ENCODE data around the gene TDRD3. TPM values are rescaled to one million over a fixed set of nuclear protein-coding genes. Genes with fewer than 3 reads are reported as not detected.

The TDRD3 gene
- total RNA-seq, 1 donor from 2014 or later: 28.5 TPM

- Mint-ChIP-seq H3K27me3 (no peaks in the 10 kb centered on the region), H3K9me3 (ENCODE audit: low read depth) (peaks cover 3% of the 10 kb centered on the region), H3K27ac (no peak overlapping the region), H3K36me3 (ENCODE audit: insufficient read depth) (no peaks in the 10 kb centered on the region), H3K4me3 (ENCODE audit: low read depth) (no peak overlapping the region), H3K4me1 (ENCODE audit: low read depth) (peaks cover 6% of the 10 kb centered on the region)
- no peak for DNase-seq (ENCODE audit: low spot score, unreplicated experiment)
- TF ChIP-seq, protein P1, sequence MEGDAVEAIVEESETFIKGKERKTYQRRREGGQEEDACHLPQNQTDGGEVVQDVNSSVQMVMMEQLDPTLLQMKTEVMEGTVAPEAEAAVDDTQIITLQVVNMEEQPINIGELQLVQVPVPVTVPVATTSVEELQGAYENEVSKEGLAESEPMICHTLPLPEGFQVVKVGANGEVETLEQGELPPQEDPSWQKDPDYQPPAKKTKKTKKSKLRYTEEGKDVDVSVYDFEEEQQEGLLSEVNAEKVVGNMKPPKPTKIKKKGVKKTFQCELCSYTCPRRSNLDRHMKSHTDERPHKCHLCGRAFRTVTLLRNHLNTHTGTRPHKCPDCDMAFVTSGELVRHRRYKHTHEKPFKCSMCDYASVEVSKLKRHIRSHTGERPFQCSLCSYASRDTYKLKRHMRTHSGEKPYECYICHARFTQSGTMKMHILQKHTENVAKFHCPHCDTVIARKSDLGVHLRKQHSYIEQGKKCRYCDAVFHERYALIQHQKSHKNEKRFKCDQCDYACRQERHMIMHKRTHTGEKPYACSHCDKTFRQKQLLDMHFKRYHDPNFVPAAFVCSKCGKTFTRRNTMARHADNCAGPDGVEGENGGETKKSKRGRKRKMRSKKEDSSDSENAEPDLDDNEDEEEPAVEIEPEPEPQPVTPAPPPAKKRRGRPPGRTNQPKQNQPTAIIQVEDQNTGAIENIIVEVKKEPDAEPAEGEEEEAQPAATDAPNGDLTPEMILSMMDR (IDR thresholded peaks at IDR 0.05; ENCODE audit: unreplicated experiment): no peak
Measured at GRCh38 chr13:60352644-60353043, 44.4 kb upstream of the TDRD3 start.

GRCh38 chr13:60355056-60355455, 42.0 kb upstream of the TDRD3 start:
- Mint-ChIP-seq H3K4me1 (ENCODE audit: low read depth) (no peaks in the 10 kb centered on the region), H3K36me3 (ENCODE audit: insufficient read depth) (no peaks in the 10 kb centered on the region), H3K27ac (no peak overlapping the region), H3K27me3 (no peaks in the 10 kb centered on the region), H3K4me3 (ENCODE audit: low read depth) (no peak overlapping the region), H3K9me3 (ENCODE audit: low read depth) (peaks cover 3% of the 10 kb centered on the region)
- TF ChIP-seq, protein P1 (IDR thresholded peaks at IDR 0.05; ENCODE audit: unreplicated experiment): no peak
- DNase-seq (ENCODE audit: low spot score, unreplicated experiment): no peak

- H3K9me3 Mint-ChIP-seq (ENCODE audit: low read depth): peaks cover 3% of the 10 kb centered on the region
- no peak overlapping the region for H3K27ac Mint-ChIP-seq
- no peaks in the 10 kb centered on the region for H3K36me3 Mint-ChIP-seq (ENCODE audit: insufficient read depth)
- H3K4me1 Mint-ChIP-seq (ENCODE audit: low read depth): no peaks in the 10 kb centered on the region
- no peak overlapping the region for H3K4me3 Mint-ChIP-seq (ENCODE audit: low read depth)
- DNase-seq (ENCODE audit: low spot score, unreplicated experiment): no peak
- no peaks in the 10 kb centered on the region for H3K27me3 Mint-ChIP-seq
- TF ChIP-seq, protein P1 (IDR thresholded peaks at IDR 0.05; ENCODE audit: unreplicated experiment): no peak
Measured at GRCh38 chr13:60356970-60357369, 40.0 kb upstream of the TDRD3 start.

DNA sequence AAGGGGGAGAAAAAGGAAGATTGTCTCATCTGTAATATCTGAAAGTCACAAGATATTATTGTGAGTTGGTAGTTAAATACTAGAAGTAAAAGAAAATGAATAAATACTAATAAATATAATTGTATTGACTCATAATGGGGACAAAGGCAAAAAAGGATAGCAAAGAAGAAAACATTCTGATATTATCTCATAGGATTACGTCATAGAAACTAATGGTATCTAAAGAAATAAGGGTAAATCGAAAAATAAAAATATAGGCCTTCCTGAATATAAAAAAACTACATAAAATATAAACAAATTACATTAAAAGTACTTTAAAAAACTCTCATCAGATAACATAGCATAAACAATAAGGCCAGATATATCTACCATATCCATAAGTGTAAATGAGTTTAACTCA, 38.6 kb upstream of the TDRD3 start:
- Mint-ChIP-seq H3K27me3 (no peaks in the 10 kb centered on the region), H3K4me3 (ENCODE audit: low read depth) (no peak overlapping the region), H3K4me1 (ENCODE audit: low read depth) (no peaks in the 10 kb centered on the region), H3K27ac (no peak overlapping the region), H3K9me3 (ENCODE audit: low read depth) (no peaks in the 10 kb centered on the region), H3K36me3 (ENCODE audit: insufficient read depth) (no peaks in the 10 kb centered on the region)
- DNase-seq (ENCODE audit: low spot score, unreplicated experiment): no peak
- TF ChIP-seq, protein P1 (IDR thresholded peaks at IDR 0.05; ENCODE audit: unreplicated experiment): no peak

DNA sequence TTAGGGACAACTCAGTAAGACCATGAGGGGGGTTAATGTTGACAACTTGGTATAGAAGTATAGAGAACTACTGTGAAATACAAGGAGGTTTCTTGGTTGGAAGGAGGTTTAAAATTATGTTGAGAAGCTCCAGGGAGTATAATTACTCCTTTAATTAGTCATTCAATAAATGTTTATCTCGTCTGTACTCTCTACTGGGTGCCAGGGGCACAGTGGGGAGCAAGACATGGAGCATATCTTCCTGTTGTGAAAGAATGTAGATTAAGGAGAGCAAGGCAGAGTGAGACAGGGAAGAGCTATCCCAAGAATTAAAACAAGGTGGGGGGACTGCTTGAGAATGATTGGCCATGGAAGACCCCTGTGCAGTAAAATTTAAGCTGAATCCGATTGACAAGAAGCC, 33.7 kb upstream of the TDRD3 start:
- Mint-ChIP-seq H3K27me3 (no peaks in the 10 kb centered on the region), H3K27ac (no peak overlapping the region), H3K9me3 (ENCODE audit: low read depth) (no peaks in the 10 kb centered on the region), H3K4me1 (ENCODE audit: low read depth) (no peaks in the 10 kb centered on the region), H3K36me3 (ENCODE audit: insufficient read depth) (no peaks in the 10 kb centered on the region), H3K4me3 (ENCODE audit: low read depth) (no peak overlapping the region)
- TF ChIP-seq, protein P1 (IDR thresholded peaks at IDR 0.05; ENCODE audit: unreplicated experiment): no peak
- no peak for DNase-seq (ENCODE audit: low spot score, unreplicated experiment)
